ENCODE results near the gene SLC35E4.

- TF ChIP-seq POLR2AphosphoS5 (IDR thresholded peaks at IDR 0.05; ENCODE audit: low read depth, low read length) (no peak), TAF1 (IDR thresholded peaks at IDR 0.05; ENCODE audit: borderline replicate concordance, low read depth, low read length) (no peak)
Observed at GRCh38 chr22:30685178-30685577, 49.6 kb downstream of the SLC35E4 start.

Measured in GM12892 (cell line).